ENCODE data around the gene C1QTNF5. TPM values are rescaled to one million over a fixed set of nuclear protein-coding genes. Genes with fewer than 3 reads are reported as not detected.

Gene C1QTNF5
- total RNA-seq, 1 donor, result 5.3 TPM

- TF ChIP-seq CTCF (IDR thresholded peaks at IDR 0.05; ENCODE audit: insufficient read depth, low read length), result no peak
- H3K4me3 ChIP-seq (ENCODE audit: low read depth, low read length), result no peak overlapping the region
- DNase-seq (ENCODE audit: low read depth), result no peak
Measured at GRCh38 chr11:119355091-119355843, 14.6 kb upstream of the C1QTNF5 start.

- H3K4me3 ChIP-seq (ENCODE audit: low read depth, low read length), result no peak overlapping the region
- peak; percentile 42 for DNase-seq (ENCODE audit: low read depth)
- no peak for TF ChIP-seq CTCF (IDR thresholded peaks at IDR 0.05; ENCODE audit: insufficient read depth, low read length)
Measured at GRCh38 chr11:119352857-119353260, 12.2 kb upstream of the C1QTNF5 start.

GRCh38 chr11:119351232-119351631, 10.5 kb upstream of the C1QTNF5 start:
- no peak for DNase-seq (ENCODE audit: low read depth)
- H3K4me3 ChIP-seq (ENCODE audit: low read depth, low read length), result no peak overlapping the region
- TF ChIP-seq CTCF (IDR thresholded peaks at IDR 0.05; ENCODE audit: insufficient read depth, low read length), result no peak

- no peak for DNase-seq (ENCODE audit: low read depth)
- H3K4me3 ChIP-seq (ENCODE audit: low read depth, low read length), result no peak overlapping the region
- TF ChIP-seq CTCF (IDR thresholded peaks at IDR 0.05; ENCODE audit: insufficient read depth, low read length), result no peak
Measured at GRCh38 chr11:119350302-119350701, 9.6 kb upstream of the C1QTNF5 start.

- no peak overlapping the region for H3K4me3 ChIP-seq (ENCODE audit: low read depth, low read length)
- TF ChIP-seq CTCF (IDR thresholded peaks at IDR 0.05; ENCODE audit: insufficient read depth, low read length), result no peak
- no peak for DNase-seq (ENCODE audit: low read depth)
Measured at GRCh38 chr11:119347940-119348605, 7.4 kb upstream of the C1QTNF5 start.

- peak; percentile 89 for DNase-seq (ENCODE audit: low read depth)
- H3K4me3 ChIP-seq (ENCODE audit: low read depth, low read length), result no peak overlapping the region
- no peak for TF ChIP-seq CTCF (IDR thresholded peaks at IDR 0.05; ENCODE audit: insufficient read depth, low read length)
Measured at GRCh38 chr11:119347242-119347641, 6.6 kb upstream of the C1QTNF5 start.
